Right lobe of liver (tissue), 4 donors: ENCODE data around the gene CTXN1.

Experiments
- CTCF ChIP-seq, 4 donors: fragments of 200-600 bp in 3 of 4; fragments of 450-650 bp in 1 of 4; IDR thresholded peaks; one replicate each; pipeline versions ENCODE4 v1.5.1 to v1.8.0; 2016 to 2022; ENCODE audit warnings: antibody characterized with exemption in 4 of 4, mild to moderate bottlenecking in 2 of 4
- POLR2A ChIP-seq: fragments of 450-650 bp; IDR thresholded peaks from one replicate; pipeline ENCODE4 v1.6.1; 2017; ENCODE audit warnings: antibody characterized with exemption, mild to moderate bottlenecking
- donor health status: DM: no; HTN: no; CAD: no.
- donor health status: DM: no; HTN: no; CAD: no.
- donor health status: DM: no; HTN: yes; CAD: no.

GRCh38 chr19:7879836-7880235 lies 46.1 kb downstream of the CTXN1 start:
- TF ChIP-seq CTCF (IDR thresholded peaks at IDR 0.05) (no peak), POLR2A (no peak)
